ENCODE measurements around the gene MT1F.
"Not testable (repeated sequence)": the region's sequence is repeated elsewhere in the genome, so short reads cannot be mapped to it uniquely, and the experiment has no call there.

The MT1F gene

GRCh38 chr16:56645838-56646237 lies 11.9 kb upstream of the MT1F start:
- DNase-seq, result no peak

DNA sequence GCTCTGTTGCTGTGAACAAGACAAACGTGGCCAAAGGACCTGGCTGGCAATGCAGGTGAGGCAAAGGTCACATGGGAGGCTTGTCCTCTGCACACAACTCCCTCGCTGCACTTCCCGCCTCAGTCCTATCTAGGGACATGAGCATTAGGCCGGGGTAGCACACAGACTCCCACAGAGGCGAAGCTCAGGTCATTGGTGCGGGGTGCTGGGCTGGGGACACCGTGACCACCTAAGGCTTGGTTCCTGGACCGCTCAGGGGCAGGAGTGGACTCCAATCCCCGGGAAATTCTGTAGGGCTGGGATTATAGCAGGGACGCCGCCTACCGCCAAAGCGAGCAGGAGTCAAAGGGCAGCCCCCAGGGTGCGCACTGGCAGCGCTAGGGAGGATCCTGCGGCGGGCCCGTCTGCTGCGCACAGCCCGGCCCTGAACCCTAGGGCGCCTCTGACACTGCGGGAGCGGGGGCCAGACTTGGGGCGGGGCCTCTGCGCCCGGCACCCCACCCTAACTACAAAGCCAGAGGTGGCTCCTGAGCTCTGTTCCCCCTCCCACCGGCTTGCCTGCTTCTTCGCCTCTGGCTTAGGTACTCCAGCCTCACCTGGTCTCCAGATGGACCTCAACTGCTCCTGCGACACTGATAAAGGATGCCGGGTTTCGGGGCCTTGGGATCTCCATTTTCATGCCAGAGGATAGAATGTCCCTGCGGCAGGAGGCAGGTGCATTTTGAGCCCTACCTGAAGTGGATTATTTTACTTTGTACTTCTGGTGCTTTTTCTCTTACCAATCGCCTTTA lies 9.9 kb upstream of the MT1F start:
- DNase-seq, result no peak

DNA sequence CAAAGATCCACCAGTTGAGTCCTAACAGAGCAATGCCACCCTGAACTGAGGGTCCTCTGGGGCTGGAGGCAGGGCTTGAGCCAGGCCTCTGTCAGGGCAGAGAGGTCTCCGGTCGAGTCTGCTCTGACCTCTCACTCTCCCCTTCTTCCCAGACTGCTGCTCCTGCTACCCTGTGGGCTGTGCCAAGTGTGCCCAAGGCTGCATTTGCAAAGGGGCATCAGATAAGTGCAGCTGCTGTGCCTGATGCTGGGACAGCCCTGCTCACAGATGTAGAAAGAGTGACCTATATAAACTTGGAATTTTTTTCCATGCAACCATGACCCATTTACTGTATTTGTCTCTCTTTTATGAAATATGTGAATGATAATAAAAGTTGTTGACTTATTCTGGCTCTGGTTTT lies 8.5 kb upstream of the MT1F start:
- no peak for DNase-seq

- DNase-seq, result no peak
Measured at GRCh38 chr16:56649820-56650219, 7.9 kb upstream of the MT1F start.

- DNase-seq, result no peak
Measured at GRCh38 chr16:56651586-56651985, 6.2 kb upstream of the MT1F start, which contains the start of gene MT1B. MT1B (plus strand) TSS chr16:56651886; CDS start chr16:56651954, 68 bp downstream.

DNA sequence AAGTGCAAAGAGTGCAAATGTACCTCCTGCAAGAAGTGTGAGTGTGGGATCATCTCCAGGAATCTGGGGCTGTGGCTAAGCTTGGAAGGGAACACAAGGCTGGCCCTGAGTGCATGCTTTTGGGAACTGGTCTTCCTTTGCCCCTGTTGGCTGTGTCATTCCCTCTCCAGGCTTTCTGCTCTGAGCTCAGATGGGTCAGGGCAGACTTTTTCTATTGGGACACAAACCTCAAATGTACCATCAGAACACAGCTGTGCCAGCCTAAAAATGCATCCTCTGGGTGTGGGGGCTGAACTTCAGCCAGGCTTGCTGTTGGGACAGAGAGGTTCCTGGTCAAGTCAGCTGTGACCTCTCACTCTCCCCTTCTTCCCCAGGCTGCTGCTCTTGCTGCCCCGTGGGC lies 5.2 kb upstream of the MT1F start:
- no peak for DNase-seq

- no peak for DNase-seq
Measured at GRCh38 chr16:56653218-56653617, 4.5 kb upstream of the MT1F start.

GRCh38 chr16:56658327-56658875 lies 642 bp downstream of the MT1F start:
- DNase-seq, result no peak

- DNase-seq, result no peak
Measured at GRCh38 chr16:56662357-56663354, 4.9 kb downstream of the MT1F start.

DNA sequence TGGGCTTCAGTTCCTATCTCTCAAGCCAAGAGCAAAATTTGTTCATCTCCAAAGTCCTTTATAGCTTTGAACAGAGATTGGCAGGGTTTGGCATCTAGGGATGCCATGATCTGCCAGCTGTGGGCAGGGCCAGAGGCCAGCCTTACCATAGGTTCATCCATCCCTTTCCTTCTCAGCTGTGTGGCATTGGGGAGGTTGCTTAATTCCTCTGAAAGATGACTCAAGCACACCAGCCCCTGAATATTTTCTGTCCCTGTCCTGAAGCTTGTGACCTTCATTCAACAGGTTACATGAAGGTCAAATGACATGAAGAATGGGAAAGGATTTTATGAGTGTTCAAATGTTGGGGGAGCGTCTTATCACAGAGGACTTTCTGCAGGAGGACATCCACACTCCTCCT lies 6.7 kb downstream of the MT1F start:
- no peak for DNase-seq

GRCh38 chr16:56665286-56666261 lies 7.8 kb downstream of the MT1F start:
- DNase-seq, result not testable (repeated sequence)

DNA sequence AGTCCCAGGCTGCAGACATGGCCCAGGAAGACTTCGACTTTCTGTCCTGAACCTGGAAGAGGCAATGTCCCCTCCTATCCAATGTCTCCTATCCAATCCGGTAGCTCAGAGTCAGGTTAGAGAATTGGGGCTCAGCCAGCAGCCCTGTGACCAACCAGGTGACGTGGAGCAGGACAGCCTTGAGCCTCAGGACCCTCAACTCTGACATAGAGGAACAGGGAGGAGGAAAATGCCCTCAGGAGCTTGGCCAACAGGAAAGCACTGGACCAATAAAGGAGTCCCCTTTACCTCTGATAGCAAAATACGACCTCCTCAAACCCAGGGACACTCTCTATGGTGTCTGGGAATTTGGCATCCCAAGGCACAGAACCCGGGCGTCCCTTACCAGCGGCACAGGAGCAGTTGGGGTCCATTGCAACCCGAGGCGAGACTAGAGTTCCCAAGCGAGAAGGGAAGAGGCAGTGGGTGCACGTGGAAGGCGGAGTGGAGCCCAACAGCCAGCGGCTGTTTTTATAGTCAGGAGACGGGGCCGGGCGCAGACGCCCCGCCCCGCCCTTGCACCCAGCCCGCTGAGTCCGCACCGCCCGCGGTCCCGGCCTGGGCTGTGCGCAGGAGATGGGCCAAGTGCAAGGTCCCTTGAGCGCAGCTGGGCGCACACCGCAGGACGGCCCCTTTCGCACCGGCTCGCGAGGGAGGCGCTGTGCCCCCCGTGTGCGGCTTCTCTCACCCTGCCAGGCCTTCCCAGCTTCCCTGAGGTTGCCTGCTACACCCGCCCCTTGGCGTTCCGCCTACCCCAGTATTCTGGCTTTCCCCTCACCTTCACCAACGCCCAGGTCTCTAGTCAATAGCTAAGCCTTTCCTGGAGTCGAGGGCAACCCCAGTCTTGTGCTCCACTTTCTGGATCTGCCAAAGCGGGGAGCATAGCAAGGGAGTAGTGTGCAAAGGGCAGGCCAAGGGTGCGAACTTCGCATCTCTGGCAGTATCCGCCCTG lies 10.1 kb downstream of the MT1F start, which contains the start of gene MT1G:
Gene MT1G, minus strand, starts transcription at position 485 of the 991 bp plus-strand sequence. Its CDS starts 72 bp downstream, at position 413.
- no peak for DNase-seq

- no peak for DNase-seq
Measured at GRCh38 chr16:56669005-56669839, 11.5 kb downstream of the MT1F start, which contains the start of gene MT1H. MT1H (plus strand) TSS chr16:56669814; CDS start chr16:56669885, 71 bp downstream.

- DNase-seq, result no peak
Measured at GRCh38 chr16:56669840-56670619, 12.3 kb downstream of the MT1F start.

DNA sequence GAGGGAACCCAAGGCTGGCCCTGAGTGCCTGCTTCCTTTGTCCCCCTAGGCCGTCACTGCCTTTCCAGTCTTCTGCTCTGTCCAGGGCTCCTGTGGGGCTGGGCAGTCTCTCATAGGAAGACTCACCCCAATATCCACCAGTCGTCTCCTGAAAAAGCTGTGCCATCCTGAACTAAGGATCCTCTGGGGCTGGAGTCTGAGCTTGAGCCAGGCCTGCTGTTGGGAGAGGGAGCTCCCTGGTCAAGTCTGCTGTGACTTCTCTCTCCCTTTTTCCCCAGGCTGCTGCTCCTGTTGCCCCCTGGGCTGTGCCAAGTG lies 12.8 kb downstream of the MT1F start:
- no peak for DNase-seq

GRCh38 chr16:56671691-56672090 lies 13.9 kb downstream of the MT1F start:
- not testable (repeated sequence) for DNase-seq

- not testable (repeated sequence) for DNase-seq
Measured at GRCh38 chr16:56672171-56672570, 14.4 kb downstream of the MT1F start.

DNA sequence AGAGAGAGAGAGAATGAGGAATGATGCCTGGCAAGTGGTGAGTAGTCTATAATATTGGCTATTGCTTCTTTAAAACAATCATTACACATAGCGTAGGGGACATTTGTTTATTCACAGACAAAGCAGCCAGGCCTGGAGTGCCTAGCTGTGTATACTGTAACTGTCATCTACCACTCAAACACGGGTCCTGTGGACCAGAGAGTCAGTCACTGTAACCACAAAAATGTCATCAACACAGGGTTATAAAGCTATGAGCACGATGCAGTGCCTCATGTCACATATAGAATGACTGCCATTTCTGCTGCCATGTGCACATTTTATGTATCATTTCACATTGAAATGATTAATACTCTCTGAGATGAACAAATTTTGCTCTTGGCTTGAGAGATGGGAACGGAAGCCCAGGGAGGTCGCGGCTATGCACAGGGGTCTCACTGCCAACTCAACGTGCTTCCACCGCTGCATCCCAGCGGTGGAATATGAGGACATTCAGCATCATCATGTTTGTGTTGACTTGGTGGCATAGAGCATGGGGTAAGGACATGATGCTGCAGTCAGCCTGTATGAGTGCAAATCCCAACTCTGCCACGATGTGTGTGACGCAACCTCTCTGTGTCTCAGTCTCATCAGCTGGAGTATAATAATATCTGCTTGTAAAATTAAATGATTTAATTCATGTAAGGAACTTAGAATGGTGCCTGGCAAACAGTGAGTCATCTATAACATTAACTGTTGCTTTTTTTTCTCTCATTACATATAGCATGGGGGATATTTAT lies 15.2 kb downstream of the MT1F start:
- DNase-seq, result no peak

Measured in NCI-H748 treated with DMSO at 0.1 percent for 48 hours (cell line).